ENCODE data around the gene ITGA1.
"Not testable (repeated sequence)": the region's sequence is repeated elsewhere in the genome, so short reads cannot be mapped to it uniquely, and the experiment has no call there.

ITGA1 gene

DNA sequence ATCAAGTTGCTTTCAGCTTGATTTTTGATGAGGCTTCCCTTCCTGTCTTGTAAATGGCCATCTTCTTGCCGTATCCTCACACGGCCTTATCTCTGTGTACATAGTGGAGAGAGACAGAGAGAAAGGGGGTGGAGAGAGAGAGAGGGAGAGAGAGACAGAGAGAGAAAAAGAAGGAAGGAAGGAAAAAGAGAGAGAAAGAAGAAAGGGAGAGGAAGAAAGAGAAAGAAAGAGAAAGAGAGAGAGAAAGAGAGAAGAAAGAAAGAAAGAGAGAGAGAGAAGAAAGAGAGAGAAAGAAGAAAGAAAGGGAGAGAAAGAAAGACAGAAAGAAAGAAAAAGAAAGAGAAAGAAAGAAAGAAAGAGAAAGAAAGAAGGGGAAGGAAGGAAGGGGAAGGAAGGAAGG, 46.6 kb downstream of the ITGA1 start:
- no peak for DNase-seq

DNA sequence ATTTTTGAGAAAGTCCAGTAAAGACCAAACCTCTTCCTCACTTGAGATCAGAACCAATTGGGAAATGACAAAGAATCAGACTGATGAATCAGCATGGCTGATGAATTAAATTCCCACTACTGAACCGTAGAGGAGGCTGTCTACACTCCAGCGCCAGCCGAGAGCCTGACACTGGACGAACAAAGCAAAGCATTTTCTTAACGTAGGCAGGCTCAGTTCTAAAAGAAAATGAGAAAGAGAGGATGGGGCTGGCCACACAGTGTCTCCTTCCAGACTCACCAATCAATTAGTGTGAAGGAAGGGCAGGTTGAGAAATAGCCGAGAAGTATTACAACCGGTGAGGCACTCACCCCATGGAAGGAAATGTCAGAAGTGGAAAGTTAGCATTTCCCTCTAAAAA, 49.4 kb downstream of the ITGA1 start:
- DNase-seq, result no peak

GRCh38 chr5:52837591-52838001, 49.9 kb downstream of the ITGA1 start:
- no peak for DNase-seq

GRCh38 chr5:52838326-52839015, 50.8 kb downstream of the ITGA1 start:
- no peak for DNase-seq

- DNase-seq, result no peak
Observed at GRCh38 chr5:52839285-52839684, 51.6 kb downstream of the ITGA1 start.

DNA sequence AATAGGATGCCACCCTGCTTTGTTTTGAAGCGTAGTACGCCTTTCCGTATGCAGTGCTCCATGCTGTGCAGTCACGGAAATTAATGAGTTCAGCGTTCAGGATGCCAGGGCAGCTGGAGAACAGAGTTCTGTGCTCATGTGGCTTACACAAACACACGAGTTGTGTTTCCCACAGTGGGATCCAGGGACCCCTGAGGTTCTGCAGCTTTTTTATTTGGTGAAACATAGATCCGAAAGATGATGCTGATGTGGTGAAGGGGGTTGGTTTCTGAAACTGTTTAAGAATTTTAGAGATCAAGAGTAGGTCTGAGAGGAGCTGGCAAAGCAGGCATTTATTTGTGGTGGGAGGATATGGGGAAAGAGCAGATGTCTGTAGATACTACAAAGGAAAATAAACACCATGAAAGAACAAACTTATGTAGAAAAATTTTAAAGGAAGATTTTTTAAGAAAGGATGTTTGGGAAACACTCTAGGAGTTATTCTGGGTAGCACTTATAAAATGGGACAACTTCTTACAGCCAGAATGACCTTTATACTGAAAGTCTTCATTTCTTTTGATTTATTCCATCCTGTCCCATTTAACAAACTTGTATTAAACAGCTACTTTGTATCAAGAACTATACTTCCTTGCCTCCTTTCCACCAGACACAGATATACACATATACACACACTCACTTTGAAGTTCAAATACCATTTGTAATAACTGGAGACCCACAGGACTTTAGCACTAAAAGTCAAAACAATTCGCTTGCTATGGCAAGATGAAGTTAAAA, 52.7 kb downstream of the ITGA1 start:
- DNase-seq, result no peak

DNA sequence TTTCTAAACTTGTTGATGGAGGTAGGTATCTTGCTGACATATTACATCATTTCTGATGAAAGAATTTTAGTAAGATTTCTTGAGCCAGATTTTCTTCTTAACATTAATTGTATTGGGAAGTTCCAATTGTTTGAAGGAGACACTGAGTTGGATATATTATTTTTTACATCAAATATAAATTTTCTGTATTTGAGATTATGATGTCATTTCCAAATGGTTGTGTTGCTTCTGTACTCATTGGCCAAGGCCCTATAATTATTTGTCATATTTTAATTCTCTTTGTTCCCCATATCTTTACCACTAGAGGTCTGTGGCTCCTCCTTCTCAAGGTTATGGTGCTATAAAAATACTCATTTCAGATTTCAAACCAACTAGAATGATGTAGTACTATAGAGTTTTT, 53.4 kb downstream of the ITGA1 start:
- DNase-seq, result no peak

DNA sequence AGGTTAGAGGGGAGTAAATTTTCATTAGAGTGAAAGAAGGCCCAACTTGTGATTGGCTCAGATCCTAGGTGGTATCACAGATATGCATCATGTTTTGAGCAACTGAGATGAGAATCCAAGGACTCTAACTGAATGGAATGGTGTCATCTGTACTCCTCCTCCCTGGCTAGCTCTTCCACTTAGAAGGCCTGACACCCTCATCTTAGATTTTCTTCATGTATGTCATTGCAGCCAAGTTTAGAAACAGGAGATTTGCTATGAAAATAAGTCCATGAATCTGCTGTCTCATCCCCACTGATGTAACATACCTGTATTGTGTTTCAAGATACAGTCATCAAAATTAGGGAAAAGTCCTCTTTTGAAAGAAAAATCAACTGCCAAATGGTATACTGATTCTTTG, 54.4 kb downstream of the ITGA1 start:
- DNase-seq, result no peak

GRCh38 chr5:52844885-52845284, 57.2 kb downstream of the ITGA1 start:
- DNase-seq, result no peak

DNA sequence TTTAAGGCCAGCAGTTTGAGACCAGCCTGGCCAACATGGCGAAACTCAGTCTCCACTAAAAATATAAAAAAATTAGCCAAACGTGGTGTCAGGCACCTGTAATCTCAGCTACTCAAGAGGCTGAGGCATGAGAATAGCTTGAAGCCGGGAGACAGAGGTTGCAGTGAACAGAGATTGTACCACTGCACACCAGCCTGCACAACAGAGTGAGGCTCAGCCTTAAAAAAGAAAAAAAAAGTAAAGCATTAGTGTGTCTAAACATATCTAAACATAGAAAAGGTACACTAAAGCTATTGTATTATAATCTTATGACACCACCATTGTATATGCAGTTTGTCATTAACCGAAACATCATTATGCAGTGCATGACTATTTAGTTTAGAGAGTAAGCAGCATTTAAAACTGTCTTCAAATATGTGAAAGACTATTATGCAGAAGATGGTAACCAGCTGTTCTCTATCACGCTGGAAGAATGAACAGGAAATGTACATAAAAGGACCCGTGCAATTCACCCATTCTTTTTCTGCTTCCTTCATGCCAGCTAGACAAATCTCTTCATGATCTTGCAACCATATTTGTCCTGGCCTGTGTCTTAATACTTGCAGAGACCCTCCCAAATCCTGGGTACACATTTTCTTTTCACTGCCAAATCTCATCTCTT, 58.6 kb downstream of the ITGA1 start:
- no peak for DNase-seq

- DNase-seq, result not testable (repeated sequence)
Observed at GRCh38 chr5:52848688-52849087, 61.0 kb downstream of the ITGA1 start.

GRCh38 chr5:52849544-52849943, 61.8 kb downstream of the ITGA1 start:
- DNase-seq, result no peak

DNA sequence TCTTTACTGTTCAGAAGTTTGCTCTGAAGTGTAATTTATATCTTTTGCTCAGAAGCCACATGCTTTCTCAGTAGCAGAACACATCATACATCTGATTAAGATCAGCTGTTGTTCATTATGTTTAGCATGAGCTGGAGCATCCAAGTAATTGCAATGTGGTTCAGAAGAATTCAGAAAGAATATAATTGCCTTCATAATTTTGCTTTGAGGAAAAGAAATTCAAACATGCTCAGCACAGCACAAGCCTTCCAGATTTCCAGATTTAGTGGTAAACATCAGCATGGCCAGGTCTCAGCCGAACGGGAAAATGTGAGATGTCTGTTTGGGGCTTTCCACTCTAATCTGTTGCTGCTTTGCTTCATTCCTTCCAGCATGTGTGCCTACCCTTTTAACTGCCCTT, 65.9 kb downstream of the ITGA1 start:
- DNase-seq, result no peak

- no peak for DNase-seq
Observed at GRCh38 chr5:52854301-52854700, 66.6 kb downstream of the ITGA1 start.

- DNase-seq, result no peak
Observed at GRCh38 chr5:52854949-52855348, 67.2 kb downstream of the ITGA1 start.

GRCh38 chr5:52856564-52856963, 68.8 kb downstream of the ITGA1 start:
- no peak for DNase-seq

DNA sequence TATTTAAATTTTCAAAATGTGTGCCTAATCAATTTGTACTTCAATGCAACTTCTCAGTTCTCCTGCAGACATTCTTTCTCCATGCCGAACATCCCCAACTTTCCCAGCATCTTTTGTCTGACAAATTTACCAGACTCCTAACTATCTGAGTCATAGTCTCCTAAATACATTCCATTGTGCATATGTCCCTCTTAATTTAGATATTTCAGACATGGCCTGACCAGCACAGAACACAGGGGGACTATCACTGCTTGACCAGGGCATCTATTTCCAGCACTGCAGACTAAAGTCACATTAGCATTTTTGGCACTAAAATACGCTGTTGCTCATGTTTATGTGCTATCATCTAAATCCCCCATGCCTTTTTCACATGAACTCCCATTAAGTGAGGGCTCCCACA, 71.9 kb downstream of the ITGA1 start:
- DNase-seq, result no peak

GRCh38 chr5:52861368-52861767, 73.7 kb downstream of the ITGA1 start:
- no peak for DNase-seq

- no peak for DNase-seq
Observed at GRCh38 chr5:52863715-52864290, 76.1 kb downstream of the ITGA1 start.

DNA sequence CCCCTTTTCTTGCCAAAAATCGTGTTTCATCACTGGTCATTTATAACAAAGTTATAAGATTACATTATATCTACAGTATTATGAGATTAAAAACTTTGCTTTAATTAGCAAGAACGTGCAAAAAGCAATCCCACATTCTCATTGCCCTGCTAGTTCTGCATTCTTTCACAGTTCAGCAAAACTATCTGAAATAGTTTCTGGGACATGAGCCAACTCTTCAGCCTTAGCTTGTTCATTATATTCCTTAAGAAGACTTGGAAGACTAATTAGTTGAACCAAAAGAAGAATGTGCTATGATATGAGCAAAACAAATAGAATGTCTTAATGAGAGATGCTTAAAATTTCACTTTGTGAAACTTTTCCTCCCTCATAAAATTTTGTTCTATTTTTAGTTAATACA, 76.7 kb downstream of the ITGA1 start:
- peak in 1 of 2 experiments; percentile 13 for DNase-seq

- no peak for DNase-seq
Observed at GRCh38 chr5:52864884-52865283, 77.2 kb downstream of the ITGA1 start.

DNA sequence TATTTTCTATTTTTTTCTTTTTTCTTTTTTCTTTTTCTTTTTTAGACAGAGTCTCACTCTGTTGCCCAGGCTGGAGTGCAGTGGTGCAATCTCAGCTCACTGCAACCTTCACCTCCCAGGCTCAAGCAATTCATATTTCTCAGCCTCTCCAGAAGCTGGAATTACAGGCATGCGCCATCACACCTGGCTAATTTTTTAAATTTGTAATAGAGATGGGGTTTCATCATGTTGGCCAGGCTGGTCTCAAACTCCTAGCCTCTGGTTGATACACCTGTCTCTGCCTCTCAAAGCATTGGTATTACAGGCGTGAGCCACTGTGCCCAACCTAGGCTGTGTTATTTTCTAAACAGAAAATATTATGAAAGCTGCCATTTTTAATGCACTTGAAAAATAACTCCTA, 78.3 kb downstream of the ITGA1 start:
- not testable (repeated sequence) for DNase-seq

- DNase-seq, result no peak
Observed at GRCh38 chr5:52867809-52868208, 80.1 kb downstream of the ITGA1 start.

- DNase-seq, result no peak
Observed at GRCh38 chr5:52868417-52868816, 80.7 kb downstream of the ITGA1 start.
